ENCODE results near the gene MYOCD. TPM values are rescaled to one million over a fixed set of nuclear protein-coding genes. Genes with fewer than 3 reads are reported as not detected.
A peak's percentile ranks its signal among the peaks of the same experiment; 100 is the strongest.

Gene MYOCD
- total RNA-seq, 1 donor from 2014 or later: 26.5 TPM

GRCh38 chr17:12773153-12773552 lies 107.5 kb downstream of the MYOCD start:
- no peaks in the 10 kb centered on the region for H3K9me3 ChIP-seq
- DNase-seq (ENCODE audit: extremely low spot score in 2 of 2): no peak
- no peak for TF ChIP-seq POLR2AphosphoS5 (IDR thresholded peaks at IDR 0.05; ENCODE audit: insufficient read depth in 1 of 2, low read depth in 1 of 2)
- no peak for TF ChIP-seq POLR2A (IDR thresholded peaks at IDR 0.05)
- TF ChIP-seq CTCF (IDR thresholded peaks at IDR 0.05): no peak
- no peak overlapping the region for H3K4me3 ChIP-seq
- H3K27me3 ChIP-seq: no peaks in the 10 kb centered on the region
- H3K27ac ChIP-seq: no peak overlapping the region
- intact Hi-C loops (cut with DNase I): no loop called here
- no peaks in the 10 kb centered on the region for H3K4me1 ChIP-seq
- no peaks in the 10 kb centered on the region for H3K36me3 ChIP-seq

GRCh38 chr17:12789075-12789480 lies 123.4 kb downstream of the MYOCD start:
- no peaks in the 10 kb centered on the region for H3K36me3 ChIP-seq
- no peak for DNase-seq (ENCODE audit: extremely low spot score in 2 of 2)
- H3K27me3 ChIP-seq: no peaks in the 10 kb centered on the region
- H3K4me1 ChIP-seq: peaks cover 11% of the 10 kb centered on the region
- H3K4me3 ChIP-seq: peak overlapping the region; percentile 66 to 69
- intact Hi-C loops (cut with DNase I): no loop called here
- H3K27ac ChIP-seq: peak overlapping the region; percentile 63
- TF ChIP-seq CTCF (IDR thresholded peaks at IDR 0.05): no peak
- no peak for TF ChIP-seq POLR2A (IDR thresholded peaks at IDR 0.05)
- no peak for TF ChIP-seq POLR2AphosphoS5 (IDR thresholded peaks at IDR 0.05; ENCODE audit: insufficient read depth in 1 of 2, low read depth in 1 of 2)
- H3K9me3 ChIP-seq: no peaks in the 10 kb centered on the region

- H3K27ac ChIP-seq: peak within 1 kb of the TSS; percentile 63
- H3K27me3 ChIP-seq: no peaks in the 10 kb centered on the region
- no peaks in the 10 kb centered on the region for H3K36me3 ChIP-seq
- H3K4me3 ChIP-seq: peak within 1 kb of the TSS; percentile 66 to 69
- H3K4me1 ChIP-seq: peaks cover 11% of the 10 kb centered on the region
- intact Hi-C loops (cut with DNase I): no loop called here
- no peak for TF ChIP-seq POLR2AphosphoS5 (IDR thresholded peaks at IDR 0.05; ENCODE audit: insufficient read depth in 1 of 2, low read depth in 1 of 2)
- no peak for TF ChIP-seq POLR2A (IDR thresholded peaks at IDR 0.05)
- TF ChIP-seq CTCF (IDR thresholded peaks at IDR 0.05): no peak
- no peaks in the 10 kb centered on the region for H3K9me3 ChIP-seq
- no peak for DNase-seq (ENCODE audit: extremely low spot score in 2 of 2)
These were observed 124.0 kb downstream of the MYOCD start, which contains the start of gene ARHGAP44 for GRCh38 chr17:12789481-12790248. Gene ARHGAP44 (plus strand): TSS chr17:12789498. CDS start chr17:12789839, 341 bp downstream.

GRCh38 chr17:12790249-12791106 lies 124.8 kb downstream of the MYOCD start:
- H3K36me3 ChIP-seq: no peaks in the 10 kb centered on the region
- peak overlapping the region; percentile 63 for H3K27ac ChIP-seq
- intact Hi-C loops (cut with DNase I): no loop called here
- H3K9me3 ChIP-seq: no peaks in the 10 kb centered on the region
- peaks cover 11% of the 10 kb centered on the region for H3K4me1 ChIP-seq
- TF ChIP-seq CTCF (IDR thresholded peaks at IDR 0.05) (no peak), POLR2AphosphoS5 (IDR thresholded peaks at IDR 0.05; ENCODE audit: insufficient read depth in 1 of 2, low read depth in 1 of 2) (no peak), POLR2A (IDR thresholded peaks at IDR 0.05) (no peak)
- peak overlapping the region; percentile 66 to 69 for H3K4me3 ChIP-seq
- H3K27me3 ChIP-seq: no peaks in the 10 kb centered on the region
- DNase-seq (ENCODE audit: extremely low spot score in 2 of 2): no peak

Measured in vagina (tissue), 2 donors.